HCEC 1CT (cell line): ENCODE data around the gene ITGA7.
A peak's percentile ranks its signal among the peaks of the same experiment; 100 is the strongest.

Source experiments
- DNase-seq: peaks from one replicate; pipeline ENCODE4 v3.0.0-alpha.2; 2017

ITGA7 gene

GRCh38 chr12:55734595-55734994 is 26.9 kb upstream of the ITGA7 start:
- no peak for DNase-seq

GRCh38 chr12:55733858-55734257 is 26.2 kb upstream of the ITGA7 start:
- no peak for DNase-seq

- DNase-seq: no peak
These were observed 25.4 kb upstream of the ITGA7 start for GRCh38 chr12:55733021-55733555.

- DNase-seq: no peak
These were observed 24.6 kb upstream of the ITGA7 start for GRCh38 chr12:55732288-55732687.

GRCh38 chr12:55729819-55730818 is 22.4 kb upstream of the ITGA7 start:
- peak; percentile 69 for DNase-seq

GRCh38 chr12:55728939-55729818 is 21.5 kb upstream of the ITGA7 start, which contains the start of gene CD63:
Gene CD63 (minus strand): TSS chr12:55729009. CDS start chr12:55728341, 668 bp downstream.
- peak; percentile 94 for DNase-seq

- DNase-seq: peak; percentile 59
These were observed 20.7 kb upstream of the ITGA7 start for GRCh38 chr12:55728186-55728938.

- DNase-seq: peak; percentile 47
These were observed 20.0 kb upstream of the ITGA7 start for GRCh38 chr12:55727643-55728185.

GRCh38 chr12:55726971-55727370 is 19.3 kb upstream of the ITGA7 start:
- no peak for DNase-seq

GRCh38 chr12:55725556-55725955 is 17.9 kb upstream of the ITGA7 start:
- DNase-seq: no peak

GRCh38 chr12:55724940-55725309 is 17.2 kb upstream of the ITGA7 start:
- no peak for DNase-seq

GRCh38 chr12:55724226-55724939 is 16.7 kb upstream of the ITGA7 start:
- DNase-seq: peak; percentile 60

- DNase-seq: no peak
These were observed 16.0 kb upstream of the ITGA7 start for GRCh38 chr12:55723516-55724225.

GRCh38 chr12:55722948-55723347 is 15.2 kb upstream of the ITGA7 start:
- DNase-seq: no peak

- no peak for DNase-seq
These were observed 14.0 kb upstream of the ITGA7 start for GRCh38 chr12:55721601-55722213.

- peak; percentile 96 for DNase-seq
These were observed 13.3 kb upstream of the ITGA7 start for GRCh38 chr12:55720894-55721444.

GRCh38 chr12:55720071-55720564 is 12.4 kb upstream of the ITGA7 start, which contains the start of gene RDH5:
Gene RDH5 (plus strand): TSS chr12:55720393. CDS start chr12:55721185, 792 bp downstream.
- peak; percentile 73 for DNase-seq

GRCh38 chr12:55719371-55719770 is 11.7 kb upstream of the ITGA7 start:
- DNase-seq: no peak

GRCh38 chr12:55718624-55719275 is 11.0 kb upstream of the ITGA7 start:
- DNase-seq: no peak
